Activated CD4-positive, alpha-beta memory T cell treated with anti-CD3 and anti-CD28 coated beads, Interleukin-2, amount 10 ng/mL, durations not matched to agents 7 days and 5 days (primary cell): Measurements from ENCODE around the gene SERTAD4. TPM values are rescaled to one million over a fixed set of nuclear protein-coding genes. Genes with fewer than 3 reads are reported as not detected.
A peak's percentile ranks its signal among the peaks of the same experiment; 100 is the strongest.

Experiments
- CTCF ChIA-PET: fragments of 350-600 bp; sonication (Branson Sonifier 250); formaldehyde crosslinking; loops from one replicate; lab custom pipeline; 2021; ENCODE audit warnings: antibody characterized with exemption, inconsistent platforms; lab: Charles Lee
- POLR2A ChIA-PET: fragments of 350-600 bp; sonication (Branson Sonifier 250); formaldehyde crosslinking; loops from one replicate; lab custom pipeline; 2021; ENCODE audit warnings: antibody characterized with exemption; lab: Charles Lee
- DNase-seq: peaks from one replicate; pipeline ENCODE4 v3.0.0-alpha.2; 2020
- H3K27ac Mint-ChIP-seq: one replicate; pipeline ENCODE4 v1.8.0; 2021; ENCODE audit warnings: mild to moderate bottlenecking, mixed read lengths
- H3K27me3 Mint-ChIP-seq: one replicate; pipeline ENCODE4 v1.8.0; 2021; ENCODE audit warnings: mixed read lengths
- H3K36me3 Mint-ChIP-seq: one replicate; pipeline ENCODE4 v1.8.0; 2021; ENCODE audit warnings: low read depth, mixed read lengths
- H3K4me1 Mint-ChIP-seq: one replicate; pipeline ENCODE4 v1.8.0; 2021; ENCODE audit warnings: mixed read lengths
- H3K4me3 Mint-ChIP-seq: one replicate; pipeline ENCODE4 v1.8.0; 2021; ENCODE audit warnings: mild to moderate bottlenecking, mixed read lengths
- H3K9me3 Mint-ChIP-seq: one replicate; pipeline ENCODE4 v1.8.0; 2021; ENCODE audit warnings: mixed read lengths
- total RNA-seq, 2 experiments: library from RNA; stranded (reverse); gene quantifications; one replicate each; pipeline ENCODE4 v1.2.3, GENCODE V29; 2021

The SERTAD4 gene
- total RNA-seq, 2 experiments from 2014 or later = not detected

- Mint-ChIP-seq H3K27me3 (peaks cover 42% of the 10 kb centered on the region), H3K4me3 (no peak overlapping the region), H3K4me1 (peaks cover 3% of the 10 kb centered on the region), H3K36me3 (no peaks in the 10 kb centered on the region), H3K27ac (no peak overlapping the region), H3K9me3 (no peaks in the 10 kb centered on the region)
- POLR2A ChIA-PET = no interaction called here
- CTCF ChIA-PET = interaction anchor here (0.6 kb wide), 1 partner anchor 21 kb away, joined by 4 read pairs; no protein-coding TSS in a partner anchor
- no peak for DNase-seq
These were observed 55.5 kb downstream of the SERTAD4 start for GRCh38 chr1:210288116-210288515.

GRCh38 chr1:210289248-210289647 is 56.7 kb downstream of the SERTAD4 start:
- POLR2A ChIA-PET = no interaction called here

GRCh38 chr1:210291081-210291764 is 58.6 kb downstream of the SERTAD4 start:
- H3K4me1 Mint-ChIP-seq = peaks cover 3% of the 10 kb centered on the region
- no peak overlapping the region for H3K4me3 Mint-ChIP-seq
- no peak overlapping the region for H3K27ac Mint-ChIP-seq
- ChIA-PET CTCF (interaction anchor here (0.7 to 1.0 kb wide), 2 partner anchors 11 to 209 kb away, joined by 3 to 4 read pairs; no protein-coding TSS in a partner anchor), POLR2A (interaction anchor here (1.4 kb wide), 1 partner anchor 83 kb away, joined by 4 read pairs; no protein-coding TSS in a partner anchor)
- no peak for DNase-seq
- no peaks in the 10 kb centered on the region for H3K9me3 Mint-ChIP-seq
- no peaks in the 10 kb centered on the region for H3K36me3 Mint-ChIP-seq
- H3K27me3 Mint-ChIP-seq = peaks cover 48% of the 10 kb centered on the region

More at GRCh38 chr1:210289248-210289647, 56.7 kb downstream of the SERTAD4 start:
- Mint-ChIP-seq H3K27me3 (peaks cover 43% of the 10 kb centered on the region), H3K36me3 (no peaks in the 10 kb centered on the region), H3K9me3 (no peaks in the 10 kb centered on the region), H3K4me1 (peaks cover 3% of the 10 kb centered on the region), H3K27ac (no peak overlapping the region), H3K4me3 (no peak overlapping the region)
- no peak for DNase-seq
- CTCF ChIA-PET = interaction anchor here (1.0 to 1.4 kb wide), 2 partner anchors 8 to 72 kb away, joined by 3 read pairs; no protein-coding TSS in a partner anchor

GRCh38 chr1:210291786-210292230 is 59.2 kb downstream of the SERTAD4 start:
- POLR2A ChIA-PET = interaction anchor here (1.4 kb wide), 1 partner anchor 82 kb away, joined by 4 read pairs; no protein-coding TSS in a partner anchor
- no peak for DNase-seq
- Mint-ChIP-seq H3K9me3 (no peaks in the 10 kb centered on the region), H3K27ac (no peak overlapping the region), H3K4me3 (no peak overlapping the region), H3K27me3 (peaks cover 50% of the 10 kb centered on the region), H3K36me3 (no peaks in the 10 kb centered on the region), H3K4me1 (peaks cover 3% of the 10 kb centered on the region)
- CTCF ChIA-PET = interaction anchor here (0.8 to 1.0 kb wide), 2 partner anchors 11 to 18 kb away, joined by 3 to 4 read pairs; no protein-coding TSS in a partner anchor

GRCh38 chr1:210292231-210292871 is 59.8 kb downstream of the SERTAD4 start:
- ChIA-PET CTCF (interaction anchor here (0.6 to 1.0 kb wide), 3 partner anchors 9 to 19 kb away, joined by 3 to 4 read pairs (median 3); no protein-coding TSS in a partner anchor), POLR2A (interaction anchor here (1.4 kb wide), 1 partner anchor 82 kb away, joined by 4 read pairs; no protein-coding TSS in a partner anchor)
- H3K4me3 Mint-ChIP-seq = no peak overlapping the region
- no peaks in the 10 kb centered on the region for H3K9me3 Mint-ChIP-seq
- peaks cover 3% of the 10 kb centered on the region for H3K4me1 Mint-ChIP-seq
- DNase-seq = peak; percentile 29
- no peak overlapping the region for H3K27ac Mint-ChIP-seq
- no peaks in the 10 kb centered on the region for H3K36me3 Mint-ChIP-seq
- H3K27me3 Mint-ChIP-seq = peaks cover 54% of the 10 kb centered on the region

- Mint-ChIP-seq H3K27me3 (peaks cover 50% of the 10 kb centered on the region), H3K4me1 (peaks cover 3% of the 10 kb centered on the region), H3K27ac (no peak overlapping the region), H3K36me3 (no peaks in the 10 kb centered on the region), H3K4me3 (no peak overlapping the region), H3K9me3 (no peaks in the 10 kb centered on the region)
- POLR2A ChIA-PET = no interaction called here
- CTCF ChIA-PET = interaction anchor here (0.6 kb wide), 1 partner anchor 8 kb away, joined by 3 read pairs; no protein-coding TSS in a partner anchor
- DNase-seq = no peak
These were observed 60.6 kb downstream of the SERTAD4 start for GRCh38 chr1:210293171-210293607.

- POLR2A ChIA-PET = no interaction called here
- Mint-ChIP-seq H3K27ac (no peak overlapping the region), H3K4me1 (peaks cover 3% of the 10 kb centered on the region), H3K36me3 (no peaks in the 10 kb centered on the region), H3K4me3 (no peak overlapping the region), H3K9me3 (no peaks in the 10 kb centered on the region), H3K27me3 (peaks cover 43% of the 10 kb centered on the region)
- CTCF ChIA-PET = interaction anchor here (0.8 kb wide), 1 partner anchor 10 kb away, joined by 3 read pairs; no protein-coding TSS in a partner anchor
- DNase-seq = no peak
These were observed 62.6 kb downstream of the SERTAD4 start for GRCh38 chr1:210294999-210295745.

Other genes with a start within 250 kb of the SERTAD4 start
- gene HHAT, start 96.1 kb downstream of the SERTAD4 start, total RNA-seq = 1 to 10 TPM in 1 of 2 experiments, under 1 TPM in 1; 0.76 to 1.3 TPM